Femur (tissue), 1 donor: ENCODE measurements around the gene TSC22D1.

Experiments used
- DNase-seq: peaks from one replicate; pipeline ENCODE4 v3.0.0-alpha.2; 2017

TSC22D1 gene

GRCh38 chr13:44401577-44401976 lies 174.6 kb downstream of the TSC22D1 start:
- no peak for DNase-seq

GRCh38 chr13:44400736-44401135 lies 175.4 kb downstream of the TSC22D1 start:
- DNase-seq, result no peak

GRCh38 chr13:44399074-44399473 lies 177.1 kb downstream of the TSC22D1 start:
- DNase-seq, result no peak

GRCh38 chr13:44398606-44399005 lies 177.5 kb downstream of the TSC22D1 start:
- no peak for DNase-seq

- no peak for DNase-seq
Observed at GRCh38 chr13:44397766-44398223, 178.3 kb downstream of the TSC22D1 start.

GRCh38 chr13:44396701-44397580 lies 179.2 kb downstream of the TSC22D1 start:
- peak; percentile 62 for DNase-seq

- DNase-seq, result no peak
Observed at GRCh38 chr13:44395976-44396694, 180.0 kb downstream of the TSC22D1 start.

GRCh38 chr13:44394658-44395057 lies 181.5 kb downstream of the TSC22D1 start:
- DNase-seq, result no peak

GRCh38 chr13:44393391-44393790 lies 182.7 kb downstream of the TSC22D1 start:
- peak; percentile 39 for DNase-seq

- DNase-seq, result no peak
Observed at GRCh38 chr13:44389876-44390275, 186.3 kb downstream of the TSC22D1 start.

GRCh38 chr13:44389060-44389666 lies 187.0 kb downstream of the TSC22D1 start:
- no peak for DNase-seq

GRCh38 chr13:44388427-44389059 lies 187.6 kb downstream of the TSC22D1 start:
- DNase-seq, result no peak

GRCh38 chr13:44386913-44387556 lies 189.1 kb downstream of the TSC22D1 start:
- no peak for DNase-seq

- no peak for DNase-seq
Observed at GRCh38 chr13:44385847-44386246, 190.3 kb downstream of the TSC22D1 start.

GRCh38 chr13:44385401-44385800 lies 190.7 kb downstream of the TSC22D1 start:
- no peak for DNase-seq

- DNase-seq, result no peak
Observed at GRCh38 chr13:44384778-44385177, 191.4 kb downstream of the TSC22D1 start.

- DNase-seq, result no peak
Observed at GRCh38 chr13:44383945-44384344, 192.2 kb downstream of the TSC22D1 start.

GRCh38 chr13:44382635-44383145 lies 193.4 kb downstream of the TSC22D1 start:
- no peak for DNase-seq
